Adrenal gland (tissue), 5 donors: ENCODE data around the gene RFPL3.

Experiments
- POLR2A ChIP-seq, 2 donors: fragments of 450-650 bp; IDR thresholded peaks; one replicate each; pipeline ENCODE4 v1.6.1; 2017; ENCODE audit warnings: antibody characterized with exemption in 2 of 2, mild to moderate bottlenecking in 2 of 2, moderate library complexity in 1 of 2
- TF ChIP-seq, protein P1 (sequence below), 6 experiments: fragments of 450-650 bp in 4 of 6; fragments of 200-600 bp in 2 of 6; sonication (generic) in 1 of 6; IDR thresholded peaks; 1 replicate in 5 of 6; 2 replicates in 1 of 6; pipeline versions ENCODE4 v1.5.1 to v1.8.0; 2016 to 2021; ENCODE audit warnings: antibody characterized with exemption in 6 of 6, mild to moderate bottlenecking in 2 of 6, moderate library complexity in 1 of 6
- donor health status: DM: no; HTN: no; CAD: no.

DNA sequence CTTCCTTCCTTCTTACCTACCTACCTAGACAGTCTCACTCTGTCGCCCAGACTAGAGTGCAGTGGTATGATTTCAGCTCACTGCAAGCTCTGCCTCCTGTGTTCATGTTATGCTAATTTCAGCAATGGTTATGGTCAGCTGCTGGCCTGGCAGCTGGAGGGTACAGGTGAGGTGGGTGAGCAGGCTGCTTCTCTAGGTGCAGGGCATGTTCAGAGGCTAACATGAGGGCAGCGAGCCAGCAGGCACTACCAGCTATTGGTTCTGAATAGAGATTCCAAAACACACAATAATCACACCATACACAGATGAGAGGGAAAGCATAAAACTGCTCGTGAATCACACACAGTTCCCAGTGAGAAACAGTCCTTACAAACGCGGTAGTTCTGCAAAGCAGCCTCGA, 48.7 kb upstream of the RFPL3 start:
- TF ChIP-seq, protein P1, sequence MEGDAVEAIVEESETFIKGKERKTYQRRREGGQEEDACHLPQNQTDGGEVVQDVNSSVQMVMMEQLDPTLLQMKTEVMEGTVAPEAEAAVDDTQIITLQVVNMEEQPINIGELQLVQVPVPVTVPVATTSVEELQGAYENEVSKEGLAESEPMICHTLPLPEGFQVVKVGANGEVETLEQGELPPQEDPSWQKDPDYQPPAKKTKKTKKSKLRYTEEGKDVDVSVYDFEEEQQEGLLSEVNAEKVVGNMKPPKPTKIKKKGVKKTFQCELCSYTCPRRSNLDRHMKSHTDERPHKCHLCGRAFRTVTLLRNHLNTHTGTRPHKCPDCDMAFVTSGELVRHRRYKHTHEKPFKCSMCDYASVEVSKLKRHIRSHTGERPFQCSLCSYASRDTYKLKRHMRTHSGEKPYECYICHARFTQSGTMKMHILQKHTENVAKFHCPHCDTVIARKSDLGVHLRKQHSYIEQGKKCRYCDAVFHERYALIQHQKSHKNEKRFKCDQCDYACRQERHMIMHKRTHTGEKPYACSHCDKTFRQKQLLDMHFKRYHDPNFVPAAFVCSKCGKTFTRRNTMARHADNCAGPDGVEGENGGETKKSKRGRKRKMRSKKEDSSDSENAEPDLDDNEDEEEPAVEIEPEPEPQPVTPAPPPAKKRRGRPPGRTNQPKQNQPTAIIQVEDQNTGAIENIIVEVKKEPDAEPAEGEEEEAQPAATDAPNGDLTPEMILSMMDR (IDR thresholded peaks at IDR 0.05) = no peak
- TF ChIP-seq POLR2A (IDR thresholded peaks at IDR 0.05) = no peak
